GM12878 (cell line): ENCODE data around the gene LAMA5. TPM values are rescaled to one million over a fixed set of nuclear protein-coding genes. Genes with fewer than 3 reads are reported as not detected.

Experiments
- BCL11A ChIP-seq: IDR thresholded peaks from 2 replicates; pipeline ENCODE4 v1.6.1; 2011; ENCODE audit warnings: low read depth, low read length
- E2F4 ChIP-seq: IDR thresholded peaks from 2 replicates; pipeline ENCODE4 v1.6.1; 2012; ENCODE audit warnings: low read depth, low read length, improper control_type of control experiment
- EP300 ChIP-seq, 2 experiments: fragments of 150-350 bp in 1 of 2; IDR thresholded peaks; 2 replicates each; pipeline ENCODE4 v1.6.1; 2011 to 2012; ENCODE audit warnings: low read depth in 2 of 2, low read length in 2 of 2, borderline replicate concordance in 1 of 2, improper control_type of control experiment in 1 of 2, inconsistent platforms in 1 of 2; ENCODE audit not compliant: control insufficient read depth in 1 of 2
- IKZF1 ChIP-seq: fragments of 450-650 bp; conservative IDR thresholded peaks from 2 replicates; pipeline ENCODE4 v1.6.1; 2017; ENCODE audit warnings: antibody characterized with exemption, mild to moderate bottlenecking
- IRF4 ChIP-seq: IDR thresholded peaks from 2 replicates; pipeline ENCODE4 v1.6.1; 2011; ENCODE audit warnings: low read depth, low read length
- MTA3 ChIP-seq: IDR thresholded peaks from 2 replicates; pipeline ENCODE4 v1.6.1; 2012; ENCODE audit warnings: low read length, inconsistent platforms, borderline replicate concordance
- SKIL ChIP-seq: fragments of 450-650 bp; IDR thresholded peaks from 2 replicates; pipeline ENCODE4 v1.6.1; 2017; ENCODE audit warnings: mild to moderate bottlenecking, low read depth, inconsistent platforms; ENCODE audit not compliant: poor library complexity, severe bottlenecking
- TCF3 ChIP-seq: IDR thresholded peaks from 2 replicates; pipeline ENCODE4 v1.6.1; 2012; ENCODE audit warnings: low read depth, mild to moderate bottlenecking, low read length, borderline replicate concordance; ENCODE audit not compliant: insufficient read depth
- ZBTB11 ChIP-seq: fragments of 450-650 bp; formaldehyde crosslinking; IDR thresholded peaks from 2 replicates; pipeline ENCODE4 v1.5.0; 2022; ENCODE audit warnings: mild to moderate bottlenecking, missing genetic modification characterization
- ZBTB33 ChIP-seq: fragments of 450-650 bp; IDR thresholded peaks from 2 replicates; pipeline ENCODE4 v1.6.1; 2017; ENCODE audit warnings: mild to moderate bottlenecking
- ZBTB40 ChIP-seq: fragments of 450-650 bp; IDR thresholded peaks from 2 replicates; pipeline ENCODE4 v1.6.1; 2016; ENCODE audit warnings: mild to moderate bottlenecking, moderate library complexity, borderline replicate concordance
- ZNF207 ChIP-seq: fragments of 450-650 bp; IDR thresholded peaks from 2 replicates; pipeline ENCODE4 v1.6.1; 2014; ENCODE audit warnings: antibody characterized with exemption, mild to moderate bottlenecking, borderline replicate concordance
- ZNF622 ChIP-seq: fragments of 450-650 bp; IDR thresholded peaks from 2 replicates; pipeline ENCODE4 v1.6.1; 2017; ENCODE audit warnings: mild to moderate bottlenecking, inconsistent platforms
- polyA plus RNA-seq, 11 experiments: library from polyadenylated mRNA; depleted of rRNA in 4 of 11; unstranded in 6 of 11; stranded (reverse) in 5 of 11; fragments of >200 nt; fragmentation: Nextera tagmentation in 4 of 11; fragmentation: Illumina TruSeq in 1 of 11; extraction: Ambion mirVana in 4 of 11; extraction: Trizol in 1 of 11; gene quantifications; 1 replicate in 1 of 11; 2 replicates in 10 of 11; pipeline versions ENCODE4 v1.2.1 to v1.2.3, GENCODE V29; 2011 to 2016; ENCODE audit warnings: inconsistent platforms in 2 of 11, missing spikeins in 2 of 11, low read depth in 1 of 11
- total RNA-seq, 4 experiments: library from RNA; depleted of rRNA in 3 of 4; stranded (reverse); fragments of >200 nt in 3 of 4; fragmentation: Illumina TruSeq in 1 of 4; extraction: Trizol in 1 of 4; gene quantifications; 2 replicates each; pipeline versions ENCODE4 v1.2.1 to v1.2.3, GENCODE V29; 2013 to 2021

The LAMA5 gene
- total and polyA plus RNA-seq, 10 of the 15 experiments (the other 5 are each of a cell fraction or from before 2014, with no cell fraction given): 0.09 to 3.1 (median 1.6) TPM; not detected in 3

- TF ChIP-seq SKIL (no peak), EP300 (IDR thresholded peaks at IDR 0.05; ENCODE audit: borderline replicate concordance in 1 of 2, control insufficient read depth in 1 of 2, low read depth in 2 of 2, low read length in 2 of 2) (no peak), ZBTB11 (CRISPR knock-in tag) (no peak), BCL11A (no peak), E2F4 (no peak), ZBTB40 (peak; percentile 95), ZNF622 (no peak), ZNF207 (no peak), IKZF1 (peak; percentile 87), ZBTB33 (no peak), MTA3 (no peak), IRF4 (no peak), TCF3 (peak; percentile 73; the same call in 1 of the 2 replicates)
Measured at GRCh38 chr20:62386383-62387218, 19.5 kb upstream of the LAMA5 start, which contains the start of gene RPS21 (continued).
